Hematopoietic multipotent progenitor cell treated with erythropoietin and hydrocortisone succinate and interleukin-3 and kit ligand, for 17 days (in vitro differentiated cells): ENCODE results near the gene EVL.
A peak's percentile ranks its signal among the peaks of the same experiment; 100 is the strongest.

Source experiments
- DNase-seq: peaks from one replicate; pipeline ENCODE4 v3.0.0-alpha.2; 2015; ENCODE audit warnings: low spot score

EVL gene

GRCh38 chr14:100130521-100130920 is 65.3 kb downstream of the EVL start:
- DNase-seq: no peak

GRCh38 chr14:100131181-100131580 is 66.0 kb downstream of the EVL start:
- no peak for DNase-seq

GRCh38 chr14:100132161-100132902 is 67.1 kb downstream of the EVL start:
- peak; percentile 71 for DNase-seq

- DNase-seq: no peak
These were observed 67.8 kb downstream of the EVL start for GRCh38 chr14:100132903-100133510.

- DNase-seq: no peak
These were observed 69.4 kb downstream of the EVL start for GRCh38 chr14:100134586-100134985.

- no peak for DNase-seq
These were observed 69.9 kb downstream of the EVL start for GRCh38 chr14:100135073-100135472.

GRCh38 chr14:100135784-100136183 is 70.6 kb downstream of the EVL start:
- DNase-seq: no peak

- DNase-seq: no peak
These were observed 72.0 kb downstream of the EVL start for GRCh38 chr14:100137173-100137572.

- no peak for DNase-seq
These were observed 73.0 kb downstream of the EVL start for GRCh38 chr14:100138082-100138787.

- no peak for DNase-seq
These were observed 73.7 kb downstream of the EVL start for GRCh38 chr14:100138955-100139354.

GRCh38 chr14:100140452-100141078 is 75.3 kb downstream of the EVL start:
- peak; percentile 46 for DNase-seq

- DNase-seq: no peak
These were observed 75.9 kb downstream of the EVL start for GRCh38 chr14:100141098-100141497.

- peak; percentile 87 for DNase-seq
These were observed 77.1 kb downstream of the EVL start for GRCh38 chr14:100142073-100143040.

GRCh38 chr14:100143523-100143922 is 78.3 kb downstream of the EVL start:
- no peak for DNase-seq

- no peak for DNase-seq
These were observed 78.7 kb downstream of the EVL start for GRCh38 chr14:100143934-100144333.

GRCh38 chr14:100144645-100144995 is 79.4 kb downstream of the EVL start:
- DNase-seq: no peak

- DNase-seq: no peak
These were observed 79.9 kb downstream of the EVL start for GRCh38 chr14:100144996-100145646.

- DNase-seq: no peak
These were observed 80.7 kb downstream of the EVL start for GRCh38 chr14:100145682-100146464.

- no peak for DNase-seq
These were observed 81.4 kb downstream of the EVL start for GRCh38 chr14:100146531-100147091.

- no peak for DNase-seq
These were observed 82.0 kb downstream of the EVL start for GRCh38 chr14:100147181-100147631.
